NCI-H2227 treated with DMSO at 0.1 percent for 48 hours (cell line): Measurements from ENCODE around the gene DRAP1.
"Not testable (repeated sequence)": the region's sequence is repeated elsewhere in the genome, so short reads cannot be mapped to it uniquely, and the experiment has no call there.

Experiments
- DNase-seq: peaks from one replicate; lab custom pipeline; 2025; lab: John Stamatoyannopoulos, UW

Gene DRAP1

GRCh38 chr11:65886826-65887722 is 32.2 kb upstream of the DRAP1 start:
- no peak for DNase-seq

- DNase-seq, result no peak
Observed at GRCh38 chr11:65887723-65888162, 31.5 kb upstream of the DRAP1 start.

DNA sequence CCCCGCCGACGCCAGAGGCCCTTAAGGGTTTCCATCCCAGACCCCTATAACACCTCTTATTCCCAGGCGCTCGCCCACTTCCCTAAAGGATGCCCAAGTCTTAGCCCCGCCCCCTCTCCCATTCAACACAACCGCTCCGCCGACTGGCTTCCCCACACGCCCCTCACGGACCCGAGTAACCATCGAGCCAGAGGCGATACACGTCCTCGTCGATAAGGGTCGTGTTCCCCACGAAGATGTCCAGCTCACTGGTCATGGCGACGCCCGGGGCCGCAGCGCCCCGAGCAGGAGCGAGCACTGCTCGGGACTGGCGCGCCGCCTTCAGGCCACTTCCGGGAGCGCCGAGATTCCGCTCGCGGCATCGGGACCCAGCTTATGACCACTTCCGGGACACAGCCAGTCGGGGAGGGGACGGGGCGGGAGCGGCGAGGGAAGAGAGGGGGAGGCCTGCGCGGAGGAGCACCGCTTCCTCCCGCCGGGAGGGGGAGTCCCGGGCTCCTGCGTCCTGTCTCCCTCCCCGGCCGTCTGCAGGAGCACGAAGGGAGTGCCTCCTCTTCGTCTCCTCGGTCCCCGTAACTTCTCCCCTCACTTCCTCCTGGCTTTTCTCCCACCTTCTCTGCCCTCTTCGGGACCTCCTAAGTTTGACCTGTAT is 30.9 kb upstream of the DRAP1 start, which contains the start of gene FIBP:
Gene FIBP (minus strand): TSS at position 309 of the 652 bp plus-strand sequence. CDS start 53 bp downstream, at position 256.
- DNase-seq, result peak; percentile 91

GRCh38 chr11:65890324-65891218 is 28.7 kb upstream of the DRAP1 start, which contains the start of gene CCDC85B:
CCDC85B (plus strand) TSS chr11:65890673; CDS start chr11:65890784, 111 bp downstream.
- peak; percentile 92 for DNase-seq

DNA sequence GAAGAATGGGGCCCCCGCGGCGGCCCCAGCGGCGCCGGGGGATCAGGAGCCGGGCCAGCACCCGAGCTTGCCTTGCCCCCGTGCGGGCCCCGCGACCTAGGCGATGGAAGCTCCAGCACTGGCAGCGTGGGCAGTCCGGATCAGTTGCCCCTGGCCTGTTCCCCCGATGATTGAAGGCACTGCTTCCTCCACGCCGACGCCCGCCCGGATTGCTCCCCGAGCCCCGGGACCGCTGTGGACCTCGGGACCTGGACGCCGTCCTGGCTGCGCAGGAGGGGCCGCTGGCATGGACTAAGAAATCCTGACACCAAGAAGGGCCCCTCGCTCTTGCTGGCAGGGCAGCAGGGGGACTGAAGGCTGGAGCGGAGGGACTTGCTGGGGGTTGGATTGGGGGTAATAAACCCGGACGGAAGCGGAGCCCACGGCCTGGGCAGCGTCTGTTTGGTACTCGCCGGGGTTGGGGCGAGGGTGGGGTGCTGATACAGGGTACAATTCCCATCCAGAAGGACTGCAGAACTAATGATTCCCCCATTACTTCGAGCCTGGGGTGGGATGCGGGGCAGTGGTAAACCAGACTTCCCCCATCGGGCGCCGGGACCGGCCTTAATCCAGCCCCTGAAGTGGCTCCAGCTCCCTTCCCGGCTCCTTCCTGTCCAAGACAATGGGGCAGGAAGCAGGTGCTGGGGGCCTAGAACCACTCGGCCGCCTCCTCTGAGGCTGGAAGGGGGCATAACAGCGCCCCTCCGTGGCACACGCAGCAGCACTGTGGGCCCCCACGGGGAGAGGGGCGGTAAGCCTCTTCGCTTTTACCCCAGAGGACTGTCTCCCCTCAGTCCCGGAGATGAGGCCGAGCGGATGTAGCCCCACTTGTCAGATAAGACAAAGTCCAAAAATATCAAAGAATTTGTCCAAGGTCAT is 27.7 kb upstream of the DRAP1 start:
- DNase-seq, result no peak

DNA sequence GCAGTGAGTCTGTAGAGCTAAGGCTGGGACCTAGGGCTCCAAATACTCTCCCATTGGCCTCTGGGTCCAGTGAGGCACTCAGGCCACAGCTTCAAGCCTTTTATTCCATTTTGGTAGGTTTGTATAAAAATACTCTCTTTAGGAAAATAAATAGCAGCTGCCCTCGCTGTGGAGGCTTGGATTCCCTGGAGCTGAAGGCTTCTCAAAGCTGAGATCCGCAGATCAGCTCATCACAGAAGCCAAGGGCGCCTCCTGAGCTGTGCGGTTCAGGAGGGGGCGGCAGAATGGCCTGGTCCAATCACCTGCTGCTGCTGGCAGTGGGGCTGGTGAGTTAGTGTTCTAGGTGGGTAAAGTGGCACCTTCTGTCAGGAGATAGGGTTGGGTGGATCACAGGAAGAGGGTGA is 27.1 kb upstream of the DRAP1 start:
- not testable (repeated sequence) for DNase-seq

DNA sequence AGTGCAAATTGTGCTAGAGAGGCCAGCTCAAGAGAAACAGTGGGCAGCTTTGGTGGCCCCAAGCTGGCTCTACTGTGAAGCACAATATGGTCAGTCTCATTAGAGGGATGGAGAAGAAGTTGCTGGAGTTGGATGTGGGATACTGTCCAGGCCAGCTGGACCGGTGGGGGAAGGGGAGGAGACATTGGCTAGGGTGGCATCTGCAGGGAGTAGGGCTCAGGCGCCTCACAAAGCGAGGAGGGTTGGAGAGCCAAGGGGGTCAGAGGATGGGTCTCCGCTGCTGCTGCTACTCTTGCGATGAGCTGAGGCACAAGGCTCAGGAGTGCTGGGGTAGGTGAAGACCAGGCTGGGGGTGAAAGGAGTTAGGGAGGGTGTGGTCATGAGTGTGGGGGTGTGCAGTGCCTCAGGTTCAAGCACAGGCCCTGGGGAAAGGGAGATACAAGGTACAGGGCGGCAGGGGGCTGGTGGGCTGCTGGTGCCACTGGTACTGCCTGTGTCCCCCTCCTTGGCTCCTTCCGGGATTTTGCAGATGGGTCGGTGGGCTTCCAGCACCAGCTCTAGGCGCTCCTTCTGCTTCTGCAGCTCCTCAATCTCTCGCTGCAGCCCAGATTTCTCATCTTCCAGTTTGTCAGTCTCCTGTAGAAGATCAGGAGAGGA is 26.4 kb upstream of the DRAP1 start:
- DNase-seq, result no peak

DNA sequence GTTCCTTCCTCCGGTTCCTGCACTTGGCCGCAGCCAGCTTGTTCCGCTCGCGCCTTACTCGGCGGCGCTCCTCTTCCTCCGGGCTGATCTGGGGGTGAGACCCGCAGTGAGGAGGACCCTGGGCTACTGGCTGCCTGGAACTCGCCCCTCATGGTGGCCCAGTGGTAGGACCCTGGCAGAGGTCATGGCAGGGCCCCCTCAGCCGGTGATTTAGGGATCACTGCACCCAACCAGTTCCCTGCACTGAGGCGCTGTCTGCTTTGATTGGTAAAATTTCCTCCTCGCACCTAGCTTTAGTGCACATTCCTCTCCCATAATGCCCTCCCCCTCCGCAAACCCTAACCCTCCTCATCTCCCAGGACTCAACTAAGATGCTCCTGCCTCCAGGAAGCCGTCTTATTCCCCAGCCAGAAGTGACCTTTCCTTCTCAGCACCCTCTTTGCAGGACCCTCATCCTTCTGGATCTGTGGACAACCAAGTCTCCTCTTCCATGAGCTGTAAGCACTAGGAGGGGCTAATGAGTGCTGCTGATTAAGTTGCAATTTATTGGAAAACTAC is 25.1 kb upstream of the DRAP1 start:
- no peak for DNase-seq

DNA sequence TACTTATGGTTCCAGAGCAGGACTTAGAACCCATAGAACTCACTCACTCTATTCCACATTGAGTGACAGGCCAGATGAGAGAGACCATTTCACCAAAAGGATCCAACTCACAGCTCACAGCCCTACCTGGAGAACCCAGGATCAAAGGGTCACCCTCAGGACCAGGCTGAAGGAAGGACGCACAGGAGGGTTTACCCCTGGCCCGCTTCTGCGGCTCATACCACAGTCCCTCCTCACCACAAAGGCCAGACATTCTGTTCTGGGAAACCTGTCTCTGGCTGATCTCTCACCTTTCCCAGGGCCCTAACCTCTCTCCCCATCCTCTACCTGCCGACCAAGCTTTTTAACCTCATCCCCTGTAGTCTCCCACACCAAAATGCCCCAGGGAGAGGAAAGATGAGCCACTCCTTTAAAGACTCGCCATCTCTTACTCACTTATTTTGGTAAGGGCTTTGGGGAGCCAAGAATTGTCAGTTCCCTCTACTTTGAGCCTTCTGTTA is 23.7 kb upstream of the DRAP1 start:
- DNase-seq, result no peak

DNA sequence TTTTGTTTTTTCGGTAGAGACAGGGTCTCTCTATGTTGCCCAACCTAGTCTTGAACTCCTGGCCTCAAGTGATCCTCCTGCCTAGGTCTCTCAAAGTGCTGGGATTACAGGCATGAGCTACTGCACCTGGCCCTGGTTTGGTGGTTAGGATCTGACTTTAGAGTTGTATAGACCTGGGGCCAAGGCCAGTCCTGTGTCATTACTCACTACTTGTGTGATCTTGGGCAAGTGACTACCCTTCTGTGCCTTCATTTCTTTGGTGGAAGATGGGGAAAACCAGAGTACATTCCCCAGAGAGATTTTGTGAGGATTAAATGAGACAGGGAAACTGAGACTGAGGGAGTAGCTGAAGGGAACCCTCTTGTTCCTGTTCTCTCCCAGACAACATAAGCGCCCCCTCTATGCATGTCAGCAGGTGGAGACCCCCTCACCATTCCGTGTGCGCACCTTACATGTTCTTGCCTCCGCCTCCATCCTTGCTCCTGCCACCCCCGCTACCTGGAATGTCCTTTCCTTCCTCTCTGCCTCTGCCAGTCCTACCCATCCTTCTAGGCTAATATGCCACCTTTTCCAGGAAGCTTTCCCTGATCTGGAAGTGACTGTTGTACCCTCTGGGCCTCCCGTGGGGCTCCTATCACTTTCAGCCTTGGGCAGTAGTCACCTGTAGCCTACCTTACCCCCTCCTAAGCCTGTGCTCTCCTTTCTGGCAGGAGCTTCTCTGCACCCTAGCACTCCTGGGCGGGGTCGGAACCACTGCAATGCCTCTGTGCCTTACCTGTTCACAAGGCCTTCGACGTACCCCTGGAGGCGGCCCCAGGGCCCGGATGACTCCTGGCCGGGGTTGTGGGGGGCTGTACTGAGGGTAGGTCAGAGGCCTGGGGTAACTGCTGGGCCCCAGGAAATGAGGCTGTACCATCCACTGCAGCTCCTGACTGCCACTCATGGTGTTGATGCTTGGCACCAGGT is 22.9 kb upstream of the DRAP1 start:
- no peak for DNase-seq

- DNase-seq, result no peak
Observed at GRCh38 chr11:65897020-65897471, 22.2 kb upstream of the DRAP1 start.

- DNase-seq, result no peak
Observed at GRCh38 chr11:65898656-65899355, 20.4 kb upstream of the DRAP1 start.

DNA sequence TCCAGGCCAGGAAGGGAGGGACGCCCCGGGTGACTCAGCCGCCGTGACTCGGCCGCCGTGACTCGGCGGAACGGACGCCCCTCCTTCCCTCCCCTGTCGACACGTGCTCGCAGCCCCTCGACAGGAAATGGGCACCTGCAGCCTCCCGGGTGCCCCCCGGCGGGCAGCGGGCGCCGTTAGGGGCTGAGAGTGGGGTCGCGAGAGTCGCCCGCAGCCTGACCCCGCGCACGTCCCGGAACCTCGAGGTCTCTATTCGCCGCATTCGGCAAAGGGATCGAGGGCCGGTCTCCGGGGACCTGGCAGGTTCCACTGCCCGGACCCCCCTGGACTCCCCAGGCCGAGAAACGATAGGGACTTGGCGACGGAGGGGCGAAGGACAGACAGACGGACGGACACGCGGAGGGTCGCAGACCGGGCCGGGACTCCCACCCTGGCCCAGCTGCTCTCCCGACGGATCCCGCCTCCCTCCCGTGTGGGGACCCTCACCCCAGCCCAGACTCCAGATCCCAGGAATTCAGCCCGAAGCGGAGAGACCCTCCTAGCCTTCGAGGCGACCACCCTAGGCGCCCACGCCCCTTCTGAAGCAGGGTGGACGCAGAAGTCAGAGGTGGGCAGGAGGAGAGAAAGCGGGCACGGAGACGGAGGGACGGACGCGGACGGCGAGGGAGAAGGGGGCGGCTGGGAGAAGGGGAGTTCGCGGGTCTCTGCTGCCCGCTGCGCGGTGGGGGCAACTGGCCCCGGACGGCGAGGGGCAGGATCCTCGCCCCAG is 19.7 kb upstream of the DRAP1 start:
- DNase-seq, result no peak

DNA sequence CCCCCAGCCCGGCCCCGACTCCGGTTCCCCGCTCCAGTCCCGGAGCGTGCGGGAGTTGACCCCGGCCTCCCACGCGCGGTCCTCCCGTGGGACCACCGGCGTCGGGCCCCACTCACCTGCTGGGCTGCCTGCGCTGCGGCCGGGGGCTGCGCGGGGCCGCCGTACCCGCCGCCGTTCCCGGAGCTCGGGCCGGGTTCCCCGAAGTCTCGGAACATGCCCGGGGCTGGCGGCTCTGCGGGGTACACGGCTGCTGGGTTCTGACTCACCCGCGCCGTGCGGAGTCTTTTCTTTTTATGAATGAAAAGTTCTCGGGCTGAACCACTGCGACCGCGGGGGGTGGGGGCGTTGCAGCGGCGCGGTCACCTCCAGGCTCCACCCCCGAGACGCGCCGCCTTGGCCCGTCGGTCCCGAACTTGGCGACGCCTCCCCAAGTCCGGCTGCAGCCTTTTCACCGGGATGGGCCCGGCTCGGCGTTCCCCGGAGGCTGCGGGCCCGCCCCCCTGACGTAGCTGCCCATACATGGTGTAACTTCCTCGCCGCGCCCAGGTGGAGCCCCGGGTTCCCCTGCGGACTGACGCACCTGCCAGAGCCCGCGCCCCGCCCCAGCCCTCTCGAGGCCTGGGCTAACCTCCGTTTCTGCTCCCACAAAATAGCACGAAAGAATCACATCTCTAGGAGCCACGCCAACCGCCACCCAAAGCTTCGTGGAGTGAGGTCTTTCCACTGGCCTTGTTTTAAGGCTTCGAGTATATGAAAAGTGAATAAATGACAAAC is 18.9 kb upstream of the DRAP1 start, which contains the start of gene FOSL1:
Gene FOSL1 (minus strand): TSS at position 264 of the 774 bp plus-strand sequence. CDS start 49 bp downstream, at position 215.
- peak; percentile 34 for DNase-seq

- no peak for DNase-seq
Observed at GRCh38 chr11:65900899-65901180, 18.4 kb upstream of the DRAP1 start.

GRCh38 chr11:65903068-65903481 is 16.2 kb upstream of the DRAP1 start:
- DNase-seq, result no peak
